Astrocyte (in vitro differentiated cells and primary cell): ENCODE data around the gene GNS. TPM values are rescaled to one million over a fixed set of nuclear protein-coding genes. Genes with fewer than 3 reads are reported as not detected.

Source experiments
- DNase-seq: peaks from one replicate; pipeline ENCODE4 v3.0.0-alpha.2; 2010; ENCODE audit warnings: low read depth
- FAIRE-seq: peaks from 2 replicates; lab custom pipeline; 2011; peaks lifted over from hg19 to GRCh38; lab: Jason Lieb, UNC
- H2AFZ ChIP-seq: 2 replicates; pipeline ENCODE4 v1.6.0; 2012; ENCODE audit warnings: low read depth, low read length, inconsistent platforms
- H3K27ac ChIP-seq: 2 replicates; pipeline ENCODE4 v1.5.1; 2011; ENCODE audit warnings: low read depth, low read length, inconsistent platforms
- H3K27me3 ChIP-seq: 2 replicates; pipeline ENCODE4 v1.6.0; 2011; ENCODE audit warnings: low read length, inconsistent platforms; ENCODE audit not compliant: insufficient read depth
- H3K36me3 ChIP-seq: 2 replicates; pipeline ENCODE4 v1.5.1; 2011; ENCODE audit warnings: low read length, inconsistent platforms; ENCODE audit not compliant: insufficient read depth
- H3K4me1 ChIP-seq: 2 replicates; pipeline ENCODE4 v1.5.1; 2011; ENCODE audit warnings: low read length, inconsistent platforms; ENCODE audit not compliant: insufficient read depth
- H3K4me2 ChIP-seq: 2 replicates; pipeline ENCODE4 v1.6.0; 2012; ENCODE audit warnings: low read length, inconsistent platforms
- H3K4me3 ChIP-seq: 2 replicates; pipeline ENCODE4 v1.5.1; 2011; ENCODE audit warnings: low read depth, mild to moderate bottlenecking, low read length, inconsistent platforms; ENCODE audit not compliant: insufficient read depth
- H3K79me2 ChIP-seq: 2 replicates; pipeline ENCODE4 v1.6.0; 2012; ENCODE audit warnings: mild to moderate bottlenecking, low read length, inconsistent platforms; ENCODE audit not compliant: insufficient read depth
- H3K9ac ChIP-seq: 2 replicates; pipeline ENCODE4 v1.6.0; 2012; ENCODE audit warnings: mild to moderate bottlenecking, low read length, inconsistent platforms
- H3K9me3 ChIP-seq: 2 replicates; pipeline ENCODE4 v1.5.1; 2012; ENCODE audit warnings: low read depth, mild to moderate bottlenecking, low read length, inconsistent platforms; ENCODE audit not compliant: insufficient read depth
- H4K20me1 ChIP-seq: 2 replicates; pipeline ENCODE4 v1.6.0; 2012; ENCODE audit warnings: low read length, inconsistent platforms; ENCODE audit not compliant: insufficient read depth
- H3K27ac Mint-ChIP-seq: one replicate; pipeline ENCODE4 v1.8.0; 2021; ENCODE audit warnings: mild to moderate bottlenecking, mixed read lengths; ENCODE audit not compliant: unreplicated experiment
- H3K27me3 Mint-ChIP-seq: one replicate; pipeline ENCODE4 v1.8.0; 2021; ENCODE audit warnings: low read depth, mixed read lengths; ENCODE audit not compliant: unreplicated experiment
- H3K36me3 Mint-ChIP-seq: one replicate; pipeline ENCODE4 v1.8.0; 2021; ENCODE audit warnings: low read depth, mixed read lengths; ENCODE audit not compliant: unreplicated experiment
- H3K4me1 Mint-ChIP-seq: one replicate; pipeline ENCODE4 v1.8.0; 2021; ENCODE audit warnings: low read depth, mixed read lengths; ENCODE audit not compliant: unreplicated experiment
- H3K4me3 Mint-ChIP-seq: one replicate; pipeline ENCODE4 v1.8.0; 2021; ENCODE audit warnings: mild to moderate bottlenecking, moderate library complexity, mixed read lengths; ENCODE audit not compliant: unreplicated experiment
- H3K9me3 Mint-ChIP-seq: one replicate; pipeline ENCODE4 v1.8.0; 2021; ENCODE audit warnings: mild to moderate bottlenecking, mixed read lengths; ENCODE audit not compliant: unreplicated experiment
- CTCF ChIP-seq: IDR thresholded peaks from 2 replicates; pipeline ENCODE4 v1.5.1; 2011; ENCODE audit warnings: low read depth, mild to moderate bottlenecking, inconsistent platforms, low read length, moderate library complexity; ENCODE audit not compliant: insufficient read depth
- EZH2 ChIP-seq: IDR thresholded peaks from 2 replicates; pipeline ENCODE4 v1.6.1; 2012; ENCODE audit warnings: mild to moderate bottlenecking, low read length, inconsistent platforms; ENCODE audit not compliant: insufficient read depth
- total RNA-seq: library from RNA; stranded (reverse); gene quantifications from 2 replicates; pipeline ENCODE4 v1.2.1, GENCODE V29; 2021

Gene GNS
- total RNA-seq, 1 donor from 2014 or later: 109 TPM

GRCh38 chr12:64806593-64807460, 47.6 kb upstream of the GNS start:
- Histone ChIP-seq H3K9ac (no peak overlapping the region), H3K27me3 (peaks cover 8% of the 10 kb centered on the region), H3K27ac (no peak overlapping the region), H2AFZ (no peak overlapping the region), H3K4me1 (no peaks in the 10 kb centered on the region), H3K36me3 (no peaks in the 10 kb centered on the region), H3K79me2 (no peaks in the 10 kb centered on the region), H3K9me3 (no peaks in the 10 kb centered on the region), H3K4me3 (no peak overlapping the region), H4K20me1 (no peaks in the 10 kb centered on the region), H3K4me2 (no peak overlapping the region)
- H3K27ac Mint-ChIP-seq: no peak overlapping the region
- H3K4me1 Mint-ChIP-seq: peaks cover 2% of the 10 kb centered on the region
- peaks cover 9% of the 10 kb centered on the region for H3K27me3 Mint-ChIP-seq
- TF ChIP-seq EZH2 (no peak), CTCF (no peak)
- no peaks in the 10 kb centered on the region for H3K9me3 Mint-ChIP-seq
- FAIRE-seq (no peak), DNase-seq (peak; percentile 38)
- no peaks in the 10 kb centered on the region for H3K36me3 Mint-ChIP-seq
- H3K4me3 Mint-ChIP-seq: no peak overlapping the region

- H3K27me3 Mint-ChIP-seq: peaks cover 9% of the 10 kb centered on the region
- H3K9me3 ChIP-seq: no peaks in the 10 kb centered on the region
- H2AFZ ChIP-seq: no peak overlapping the region
- peaks cover 2% of the 10 kb centered on the region for H3K4me1 Mint-ChIP-seq
- H3K4me3 Mint-ChIP-seq: no peak overlapping the region
- no peaks in the 10 kb centered on the region for H3K4me1 ChIP-seq
- H3K36me3 ChIP-seq: no peaks in the 10 kb centered on the region
- no peak overlapping the region for H3K27ac ChIP-seq
- H3K4me2 ChIP-seq: no peak overlapping the region
- FAIRE-seq (no peak), DNase-seq (no peak)
- no peaks in the 10 kb centered on the region for H3K9me3 Mint-ChIP-seq
- H3K79me2 ChIP-seq: no peaks in the 10 kb centered on the region
- no peaks in the 10 kb centered on the region for H4K20me1 ChIP-seq
- H3K27ac Mint-ChIP-seq: no peak overlapping the region
- TF ChIP-seq EZH2 (no peak), CTCF (no peak)
- peaks cover 8% of the 10 kb centered on the region for H3K27me3 ChIP-seq
- no peak overlapping the region for H3K4me3 ChIP-seq
- H3K36me3 Mint-ChIP-seq: no peaks in the 10 kb centered on the region
- H3K9ac ChIP-seq: no peak overlapping the region
Observed at GRCh38 chr12:64806173-64806572, 47.0 kb upstream of the GNS start.
